OCI-M1 (cell line): ENCODE data around the gene TRIM8.

Source experiments
- DNase-seq: peaks from one replicate; lab custom pipeline; 2025; lab: John Stamatoyannopoulos, UW

The TRIM8 gene

DNA sequence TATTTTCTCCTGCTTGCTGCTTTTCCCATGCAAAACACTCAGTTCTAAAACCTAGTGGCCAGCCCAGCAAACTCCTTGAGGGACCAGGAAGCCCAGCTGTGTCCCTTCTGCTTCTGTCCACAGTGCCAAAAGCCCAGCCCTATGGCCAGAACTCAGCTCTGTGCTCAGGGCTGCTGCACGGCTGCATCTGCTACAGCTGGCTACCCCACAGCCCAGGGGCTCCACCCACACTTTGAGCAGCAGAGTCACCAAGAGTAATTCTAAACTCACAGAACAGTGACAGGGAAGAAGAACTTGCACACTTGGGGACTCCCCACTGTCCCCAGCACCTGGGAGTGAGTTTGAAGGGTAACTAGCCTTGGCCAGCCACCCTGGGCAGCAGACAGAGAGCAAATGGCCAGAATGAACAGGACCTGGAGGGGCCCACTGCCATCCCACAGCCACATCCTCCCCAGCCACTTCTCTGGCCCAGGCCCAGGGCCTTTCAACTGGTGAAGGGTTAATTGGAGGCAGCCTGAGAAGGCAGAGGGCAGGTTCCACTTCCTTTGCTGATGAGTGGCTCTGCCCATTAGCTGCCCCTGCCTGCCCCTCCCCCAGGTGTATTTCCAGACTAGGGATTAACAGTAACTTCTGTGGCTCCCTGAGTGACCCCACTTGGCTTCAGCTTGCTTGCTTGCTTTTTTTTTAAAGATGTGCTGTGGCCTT, 28.1 kb upstream of the TRIM8 start:
- DNase-seq: no peak

DNA sequence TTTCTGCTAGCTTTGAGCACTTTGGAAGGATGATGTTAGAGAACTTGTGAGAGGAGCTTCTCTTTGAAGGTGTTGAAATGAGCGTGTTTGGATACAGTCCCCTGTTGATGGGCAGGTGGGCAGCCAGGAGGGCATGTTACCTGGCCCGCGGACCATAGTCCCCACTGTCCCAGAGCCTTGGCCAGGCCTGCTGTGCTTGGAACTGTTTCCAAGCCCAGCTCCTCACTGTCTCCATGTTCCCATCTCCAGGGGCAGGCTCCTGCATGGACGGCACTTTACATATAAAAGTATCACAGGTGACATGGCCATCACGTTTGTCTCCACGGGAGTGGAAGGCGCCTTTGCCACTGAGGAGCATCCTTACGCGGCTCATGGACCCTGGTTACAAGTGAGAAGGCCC, 27.2 kb upstream of the TRIM8 start:
- DNase-seq: no peak

- DNase-seq: no peak
Measured at GRCh38 chr10:102617816-102618215, 26.5 kb upstream of the TRIM8 start.

GRCh38 chr10:102619281-102619981, 24.8 kb upstream of the TRIM8 start:
- no peak for DNase-seq

- no peak for DNase-seq
Measured at GRCh38 chr10:102620138-102620590, 24.1 kb upstream of the TRIM8 start.

- DNase-seq: no peak
Measured at GRCh38 chr10:102620591-102621442, 23.5 kb upstream of the TRIM8 start.

DNA sequence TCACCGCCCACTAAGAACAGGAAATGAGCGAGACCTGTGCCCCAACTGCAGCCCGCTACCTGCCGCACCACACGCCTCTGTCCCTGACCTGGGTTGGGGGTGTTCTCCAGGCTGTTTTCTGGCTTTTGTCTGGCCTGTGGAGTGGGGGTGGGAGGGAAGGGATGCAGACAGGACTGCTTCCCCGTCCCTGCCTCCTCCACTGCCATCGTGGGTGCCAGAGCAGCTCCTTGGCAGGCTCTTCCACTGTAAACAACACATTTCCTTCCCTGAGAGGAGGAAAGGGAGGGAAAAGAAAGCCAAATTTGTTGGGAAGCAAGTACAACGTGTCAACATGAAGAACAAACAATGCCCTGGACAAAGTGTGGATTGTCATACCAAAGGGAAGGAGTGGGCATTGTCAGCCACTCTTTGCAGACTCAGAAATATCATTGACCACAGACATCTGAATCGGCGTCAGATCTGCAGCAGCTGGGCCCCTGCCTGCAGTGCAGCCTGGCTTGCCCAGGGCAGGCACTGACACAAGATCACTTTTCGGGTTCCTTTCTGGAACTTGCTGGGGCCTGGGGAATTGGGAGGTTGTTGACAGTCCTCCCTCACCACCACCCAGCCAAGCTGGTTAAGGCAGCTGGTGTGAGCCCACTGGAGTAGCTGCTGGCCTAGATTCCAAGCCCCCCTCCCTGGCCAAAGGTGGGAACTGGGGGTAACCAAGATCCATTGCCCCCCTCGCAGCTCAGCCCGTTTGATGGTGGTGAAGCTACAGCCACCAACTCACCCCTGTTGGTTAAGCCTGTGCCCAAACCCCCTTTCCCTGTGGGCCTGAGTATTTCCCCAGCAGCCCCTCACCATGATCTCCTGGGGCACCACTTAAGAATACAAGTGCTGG, 22.6 kb upstream of the TRIM8 start:
- DNase-seq: no peak

GRCh38 chr10:102624094-102624493, 20.2 kb upstream of the TRIM8 start:
- DNase-seq: no peak

GRCh38 chr10:102624751-102625645, 19.3 kb upstream of the TRIM8 start:
- no peak for DNase-seq

DNA sequence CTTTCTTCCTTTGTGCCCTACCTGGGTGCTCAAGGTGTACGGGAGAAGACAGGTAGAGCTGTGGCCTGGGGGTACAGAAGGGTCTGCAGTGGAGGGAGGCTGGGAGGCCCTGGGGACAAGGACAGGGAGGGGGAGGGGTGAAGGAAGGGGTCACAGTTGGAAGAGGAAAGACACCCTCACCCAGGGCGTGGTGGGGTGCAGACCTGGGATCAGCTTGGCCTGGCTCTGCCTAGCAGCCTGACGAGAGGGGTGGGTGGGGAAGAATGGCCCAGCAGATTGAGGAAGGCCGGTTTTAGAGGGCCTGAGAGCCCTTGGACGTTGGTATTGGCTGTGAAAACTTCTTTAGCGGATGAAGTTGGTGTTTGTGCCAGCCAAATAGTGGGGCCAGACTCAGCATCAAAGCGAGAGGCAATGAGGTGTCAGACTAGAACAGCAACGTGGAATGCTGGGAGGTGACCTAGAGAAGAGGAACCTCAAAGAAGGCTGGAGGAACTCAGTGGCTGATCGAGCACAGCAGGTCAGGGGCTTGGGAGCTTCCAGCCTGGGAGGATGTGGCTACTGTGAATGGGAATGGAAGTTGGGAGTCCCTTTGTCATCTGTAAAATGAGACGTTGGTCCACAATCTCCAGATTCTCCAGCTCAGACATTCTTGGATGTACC, 18.1 kb upstream of the TRIM8 start:
- DNase-seq: no peak

GRCh38 chr10:102627291-102627735, 17.0 kb upstream of the TRIM8 start:
- DNase-seq: no peak

GRCh38 chr10:102627736-102628293, 16.5 kb upstream of the TRIM8 start:
- DNase-seq: no peak

- no peak for DNase-seq
Measured at GRCh38 chr10:102628451-102628911, 15.8 kb upstream of the TRIM8 start.

DNA sequence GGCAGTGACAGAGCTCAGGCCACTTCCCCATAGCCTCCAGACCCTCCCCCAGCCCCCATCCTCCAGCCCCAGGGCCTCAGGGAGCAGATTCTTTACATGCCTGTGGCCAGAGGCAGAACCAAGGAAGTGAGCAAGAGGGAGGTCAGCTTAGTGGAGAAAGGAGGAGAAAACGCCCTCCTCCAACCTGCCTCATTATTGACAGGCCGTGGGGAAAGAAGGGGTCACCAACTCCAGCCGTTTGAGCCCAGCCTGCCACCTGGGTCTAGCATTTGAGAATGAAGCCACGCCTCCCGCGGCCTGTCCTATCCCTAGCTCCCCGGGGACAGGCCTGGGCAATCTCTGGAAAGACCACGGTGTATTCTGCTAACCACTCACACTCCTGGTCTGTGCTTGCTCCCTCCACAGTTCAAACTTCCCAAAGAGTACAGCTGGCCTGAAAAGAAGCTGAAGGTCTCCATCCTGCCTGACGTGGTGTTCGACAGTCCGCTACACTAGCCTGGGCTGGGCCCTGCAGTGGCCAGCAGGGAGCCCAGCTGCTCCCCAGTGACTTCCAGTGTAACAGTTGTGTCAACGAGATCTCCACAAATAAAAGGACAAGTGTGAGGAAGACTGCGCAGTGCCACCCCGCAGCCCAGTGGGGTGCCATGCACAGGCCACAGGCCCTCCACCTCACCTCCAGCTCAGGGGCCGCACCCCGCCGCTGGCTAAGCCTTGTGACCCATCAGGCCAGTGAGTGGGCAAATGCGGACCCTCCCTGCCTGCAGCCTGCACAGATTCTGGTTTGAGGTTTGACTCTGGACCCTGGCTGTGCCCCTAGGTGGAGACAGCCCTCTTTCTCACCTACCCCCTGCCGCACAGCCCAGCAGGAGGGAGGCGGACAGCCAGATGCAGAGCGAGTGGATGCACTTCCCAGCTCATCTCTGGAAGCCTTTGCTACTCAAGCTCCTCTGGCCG, 14.3 kb upstream of the TRIM8 start:
- peak; percentile 22 for DNase-seq

DNA sequence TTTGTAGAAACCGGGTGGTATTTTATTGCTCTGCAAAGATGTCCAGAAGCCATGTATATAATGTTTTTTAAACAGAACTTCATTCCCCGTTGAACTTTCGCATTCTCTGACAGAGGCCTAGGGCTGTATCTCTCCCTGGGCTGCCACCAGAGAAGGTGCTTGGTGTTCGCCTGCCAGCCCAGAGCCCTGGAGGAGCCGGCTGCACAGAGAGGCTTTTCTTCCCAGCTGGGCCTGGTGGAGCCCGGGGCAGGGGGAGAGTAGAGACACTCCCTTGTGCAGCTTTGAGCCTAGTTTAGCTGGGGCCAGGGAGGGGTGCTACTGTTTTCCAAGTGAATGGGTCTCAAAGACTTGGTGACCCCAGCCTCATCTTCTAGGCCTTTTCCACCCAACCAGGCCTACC, 13.6 kb upstream of the TRIM8 start:
- DNase-seq: no peak

- no peak for DNase-seq
Measured at GRCh38 chr10:102631525-102632393, 12.5 kb upstream of the TRIM8 start.

- DNase-seq: no peak
Measured at GRCh38 chr10:102632394-102633111, 11.7 kb upstream of the TRIM8 start.
